Activated T-helper 1 cell treated with Interleukin-2 at 50 U/mL for 16 hours (primary cell): Measurements from ENCODE around the gene STRADA.

Experiments
- DNase-seq: peaks from one replicate; pipeline ENCODE4 v3.0.0-alpha.2; 2020; ENCODE audit warnings: low read depth

The STRADA gene

DNA sequence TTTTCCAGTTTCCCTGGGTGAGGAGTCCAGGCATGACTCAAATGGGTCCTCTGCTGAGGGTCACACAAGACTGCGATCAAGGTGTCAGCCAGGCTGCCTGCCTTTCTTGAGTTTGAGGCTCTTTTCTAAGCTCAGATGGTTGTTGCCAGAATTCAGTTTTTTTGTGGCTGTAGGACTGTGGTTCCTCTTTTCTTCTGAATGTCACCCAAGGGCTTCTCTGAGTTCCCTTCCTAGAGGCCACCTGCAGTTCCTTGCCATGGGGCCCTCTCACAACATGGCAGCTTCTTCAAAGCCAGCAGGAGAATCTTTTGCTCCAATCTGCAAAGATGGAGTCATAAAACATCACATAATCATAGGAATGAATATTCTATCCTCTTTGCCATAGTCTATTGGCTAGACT, 59.2 kb downstream of the STRADA start:
- no peak for DNase-seq

DNA sequence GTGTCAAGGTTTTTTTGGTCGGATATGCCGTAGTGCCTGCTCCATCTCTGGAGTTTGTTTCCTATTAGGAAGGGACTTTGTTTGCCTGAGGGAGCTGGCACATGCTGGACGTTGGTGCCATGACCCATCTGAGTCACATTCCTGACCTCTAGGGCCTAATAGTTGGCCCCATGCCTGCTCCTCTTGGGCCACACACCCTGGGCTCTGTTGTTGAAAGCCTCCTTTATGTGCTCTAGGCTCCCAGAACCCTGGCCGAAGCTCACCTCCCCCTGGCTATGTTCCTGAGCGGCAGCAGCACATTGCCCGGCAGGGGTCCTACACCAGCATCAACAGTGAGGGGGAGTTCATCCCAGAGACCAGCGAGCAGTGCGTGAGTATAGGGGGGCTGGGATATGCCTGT, 60.1 kb downstream of the STRADA start:
- no peak for DNase-seq

DNA sequence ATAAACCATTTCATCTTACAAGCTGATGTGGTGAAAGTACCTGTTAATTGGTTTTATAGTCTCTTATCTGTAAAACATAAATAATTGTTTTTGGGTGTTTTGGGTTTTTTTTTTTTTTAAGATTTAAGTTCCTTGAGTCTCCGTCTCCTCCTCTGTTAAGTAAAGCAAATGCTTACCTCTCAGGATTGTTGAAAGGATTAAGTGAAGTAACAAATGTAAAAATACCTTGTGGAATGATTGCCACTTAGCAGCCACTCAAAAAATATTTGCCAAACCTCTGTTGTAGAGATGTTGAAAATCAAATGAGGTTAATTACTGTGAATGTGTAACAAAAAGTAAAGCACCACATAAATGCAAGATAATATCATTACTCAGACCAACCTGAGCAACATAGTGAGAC, 60.9 kb downstream of the STRADA start:
- DNase-seq = no peak

DNA sequence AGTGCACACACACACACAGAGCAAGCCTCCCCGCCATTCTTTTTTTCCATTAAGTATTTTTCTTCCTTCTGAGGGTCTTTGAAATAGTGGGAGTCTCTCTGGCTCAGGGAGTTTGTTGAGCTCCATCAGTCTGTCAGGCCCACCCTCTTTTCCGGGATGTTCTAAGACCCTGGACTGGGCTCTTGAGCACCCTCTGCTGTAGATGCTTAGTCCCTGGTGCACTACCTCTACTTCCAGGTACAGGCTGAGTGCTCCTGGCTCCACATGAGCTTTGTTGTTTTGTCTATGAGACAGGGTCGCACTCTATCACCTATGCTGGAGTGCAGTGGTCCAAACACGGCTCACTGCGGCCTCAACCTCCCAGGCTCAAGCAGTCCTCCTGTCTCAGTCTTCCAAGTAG, 62.4 kb downstream of the STRADA start:
- DNase-seq = no peak

DNA sequence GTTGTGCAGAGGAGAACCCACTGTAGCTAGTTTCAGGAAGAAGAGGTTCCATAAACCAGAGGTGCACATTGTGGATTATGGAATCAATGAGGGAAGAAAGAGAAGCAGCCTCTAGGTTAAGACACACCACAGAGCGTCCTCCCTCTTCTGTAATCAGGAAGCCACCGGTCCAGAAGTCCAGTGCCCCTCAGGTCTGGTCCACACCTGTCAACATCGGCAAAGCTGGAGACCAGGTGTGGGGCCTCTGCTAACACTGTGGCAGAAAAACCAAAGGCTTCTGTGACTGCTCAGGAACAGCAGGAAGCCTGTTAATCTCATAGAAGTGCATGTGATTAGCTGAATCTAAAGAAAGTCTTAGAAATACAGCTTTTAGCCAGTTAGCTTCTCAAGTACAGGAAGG, 65.0 kb downstream of the STRADA start:
- no peak for DNase-seq

DNA sequence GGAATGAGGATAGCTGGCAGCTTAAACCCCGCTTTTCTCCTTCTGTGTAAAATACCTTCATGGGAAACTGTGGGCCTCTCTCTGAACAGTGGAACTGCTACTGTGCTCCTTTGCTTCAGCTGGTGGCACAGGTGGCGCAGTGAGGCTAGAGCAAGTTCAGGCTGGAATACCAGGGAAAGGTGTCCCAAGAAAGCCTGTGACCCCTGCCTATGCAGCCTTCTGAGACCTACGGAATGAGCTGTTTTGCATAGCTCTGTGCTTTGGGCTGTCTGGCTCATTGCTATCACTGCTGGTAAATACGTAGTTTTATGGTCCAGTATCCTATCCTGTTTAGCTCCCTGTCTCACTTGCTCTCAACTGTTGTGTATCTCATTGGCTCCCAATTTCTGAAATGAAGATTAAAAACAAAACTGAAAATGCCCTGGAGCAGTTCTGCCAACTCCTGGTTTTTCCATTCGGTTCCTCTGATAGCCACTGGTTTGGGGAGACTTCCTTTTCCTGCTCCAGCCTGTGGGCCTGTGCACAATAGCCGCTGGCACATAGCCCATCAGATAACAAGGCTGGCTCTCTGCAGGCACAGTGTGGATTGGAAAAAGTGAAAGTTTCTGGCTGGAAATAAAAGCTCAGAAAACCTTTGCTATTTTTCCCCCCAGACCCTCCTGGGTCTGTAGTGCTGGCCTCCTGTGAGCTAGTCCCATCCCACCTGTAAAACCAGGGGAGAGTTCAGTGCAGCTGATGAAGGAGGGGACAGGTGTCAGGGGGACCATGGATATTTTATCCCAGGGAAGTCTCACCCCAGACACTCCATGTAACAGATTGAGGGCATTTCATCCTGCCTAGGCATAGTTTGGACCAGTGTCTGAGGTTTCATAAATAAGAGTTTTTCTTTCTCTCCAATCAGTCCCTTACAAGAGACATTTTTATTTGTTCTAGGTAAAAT, 65.7 kb downstream of the STRADA start:
- DNase-seq = no peak

DNA sequence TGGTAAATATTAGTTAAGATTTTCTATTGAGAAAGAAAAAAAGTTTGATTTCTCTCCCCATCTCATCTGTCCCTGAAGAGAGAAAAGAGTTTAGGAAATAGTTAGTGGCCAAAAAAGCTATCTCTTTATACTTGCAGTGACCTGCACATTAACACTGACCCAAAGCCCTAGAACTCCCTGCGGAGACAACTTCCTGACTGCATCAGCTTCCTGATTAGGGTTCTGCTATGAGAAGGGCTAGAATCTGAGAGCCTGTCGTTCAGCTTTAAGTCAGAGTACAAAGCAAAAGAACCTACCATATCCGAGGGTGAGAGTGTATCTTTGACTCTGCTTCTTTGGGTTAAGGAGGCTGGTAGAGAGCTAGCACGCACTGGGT, 66.4 kb downstream of the STRADA start:
- DNase-seq = no peak

GRCh38 chr17:63672856-63673255, 68.7 kb downstream of the STRADA start:
- no peak for DNase-seq

GRCh38 chr17:63665527-63666214, 75.9 kb downstream of the STRADA start:
- no peak for DNase-seq

DNA sequence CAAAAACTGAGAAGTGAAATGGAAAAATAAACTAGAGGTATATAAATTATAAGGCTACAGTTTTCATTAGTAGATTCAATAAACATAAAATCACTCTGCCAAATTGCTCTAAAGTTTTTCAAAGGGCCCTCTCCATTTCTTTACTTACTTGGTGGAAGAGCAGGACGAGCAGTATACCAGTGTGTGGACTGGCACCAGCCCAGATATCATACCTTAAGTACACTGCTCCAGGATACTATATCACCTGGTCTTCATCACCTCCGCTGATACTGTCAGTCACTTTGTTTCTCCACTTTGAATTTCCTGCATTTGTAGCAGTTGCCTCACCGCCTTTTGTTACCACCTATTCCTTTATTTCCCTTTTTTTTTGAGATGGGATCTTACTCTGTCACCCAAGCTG, 81.7 kb downstream of the STRADA start:
- DNase-seq = no peak

DNA sequence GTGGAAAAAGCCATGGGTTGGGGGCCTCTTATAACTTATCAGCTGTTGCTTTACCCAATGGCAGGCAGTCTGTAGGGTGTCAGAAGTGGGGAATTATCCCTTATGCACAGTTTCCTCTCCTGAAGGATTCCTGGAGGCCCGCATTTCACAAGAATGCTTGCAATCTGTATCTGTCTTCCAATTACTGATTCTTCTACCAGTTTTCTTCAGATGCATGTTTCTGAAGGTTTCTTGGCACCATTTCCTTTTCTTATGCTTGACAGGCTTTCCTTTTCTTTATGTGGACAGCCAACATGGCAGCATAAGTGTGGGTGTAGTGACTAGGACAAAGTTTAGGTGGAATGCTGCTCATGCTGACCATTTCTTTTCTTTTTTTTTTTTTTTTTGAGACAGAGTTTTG, 83.2 kb downstream of the STRADA start:
- DNase-seq = no peak

GRCh38 chr17:63657786-63658185, 83.8 kb downstream of the STRADA start:
- no peak for DNase-seq

GRCh38 chr17:63653050-63653449, 88.5 kb downstream of the STRADA start:
- DNase-seq = no peak
